ENCODE data around the gene CASP7. TPM values are rescaled to one million over a fixed set of nuclear protein-coding genes. Genes with fewer than 3 reads are reported as not detected.

Gene CASP7
- total and polyA plus RNA-seq, 10 of the 15 experiments (the other 5 are each of a cell fraction or from before 2014, with no cell fraction given): 23.7 to 34.4 (median 28.7) TPM

GRCh38 chr10:113739031-113739430 is 59.3 kb downstream of the CASP7 start (continued):
- TF ChIP-seq, protein P1, sequence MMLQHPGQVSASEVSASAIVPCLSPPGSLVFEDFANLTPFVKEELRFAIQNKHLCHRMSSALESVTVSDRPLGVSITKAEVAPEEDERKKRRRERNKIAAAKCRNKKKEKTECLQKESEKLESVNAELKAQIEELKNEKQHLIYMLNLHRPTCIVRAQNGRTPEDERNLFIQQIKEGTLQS (IDR thresholded peaks at IDR 0.05; ENCODE audit: borderline replicate concordance, extremely low read depth, low read depth, low read length): no peak
- TF ChIP-seq CBX5 (IDR thresholded peaks at IDR 0.05; ENCODE audit: low read depth) (no peak), RUNX3 (IDR thresholded peaks at IDR 0.05; ENCODE audit: low read length) (no peak), SREBF2 (IDR thresholded peaks at IDR 0.05; ENCODE audit: low read length) (no peak), ZNF622 (IDR thresholded peaks at IDR 0.05) (no peak), ZNF274 (IDR thresholded peaks at IDR 0.05; ENCODE audit: insufficient read depth, insufficient read length) (no peak), MEF2A (IDR thresholded peaks at IDR 0.05; ENCODE audit: insufficient read depth, low read depth, low read length) (no peak), FOXM1 (IDR thresholded peaks at IDR 0.05; ENCODE audit: low read depth, low read length) (no peak), KDM1A (IDR thresholded peaks at IDR 0.05; ENCODE audit: borderline replicate concordance) (no peak)
- TF ChIP-seq, protein P2, sequence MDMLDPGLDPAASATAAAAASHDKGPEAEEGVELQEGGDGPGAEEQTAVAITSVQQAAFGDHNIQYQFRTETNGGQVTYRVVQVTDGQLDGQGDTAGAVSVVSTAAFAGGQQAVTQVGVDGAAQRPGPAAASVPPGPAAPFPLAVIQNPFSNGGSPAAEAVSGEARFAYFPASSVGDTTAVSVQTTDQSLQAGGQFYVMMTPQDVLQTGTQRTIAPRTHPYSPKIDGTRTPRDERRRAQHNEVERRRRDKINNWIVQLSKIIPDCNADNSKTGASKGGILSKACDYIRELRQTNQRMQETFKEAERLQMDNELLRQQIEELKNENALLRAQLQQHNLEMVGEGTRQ (IDR thresholded peaks at IDR 0.05; ENCODE audit: borderline replicate concordance, low read depth, low read length): no peak
- TF ChIP-seq, protein P3, sequence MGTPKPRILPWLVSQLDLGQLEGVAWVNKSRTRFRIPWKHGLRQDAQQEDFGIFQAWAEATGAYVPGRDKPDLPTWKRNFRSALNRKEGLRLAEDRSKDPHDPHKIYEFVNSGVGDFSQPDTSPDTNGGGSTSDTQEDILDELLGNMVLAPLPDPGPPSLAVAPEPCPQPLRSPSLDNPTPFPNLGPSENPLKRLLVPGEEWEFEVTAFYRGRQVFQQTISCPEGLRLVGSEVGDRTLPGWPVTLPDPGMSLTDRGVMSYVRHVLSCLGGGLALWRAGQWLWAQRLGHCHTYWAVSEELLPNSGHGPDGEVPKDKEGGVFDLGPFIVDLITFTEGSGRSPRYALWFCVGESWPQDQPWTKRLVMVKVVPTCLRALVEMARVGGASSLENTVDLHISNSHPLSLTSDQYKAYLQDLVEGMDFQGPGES (IDR thresholded peaks at IDR 0.05): no peak

DNA sequence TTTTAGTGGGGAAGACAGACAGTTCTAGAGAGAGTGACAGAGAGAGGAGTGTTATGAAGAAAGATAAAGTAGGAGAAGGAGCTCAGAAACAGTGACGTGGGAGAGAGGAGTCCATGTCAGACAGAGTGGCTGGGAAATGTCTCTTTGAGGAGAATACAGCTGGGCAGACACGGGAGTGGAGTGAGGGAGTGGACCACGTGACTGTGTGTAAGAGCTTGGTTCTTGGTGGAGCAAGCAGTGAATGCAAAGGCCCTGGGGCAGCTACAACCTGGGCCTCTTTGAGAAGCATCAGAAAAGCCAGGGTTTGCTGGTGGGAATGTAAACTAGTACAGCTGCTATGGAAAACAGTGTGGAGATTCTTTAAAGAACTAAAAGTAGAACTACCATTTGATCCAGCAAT is 59.9 kb downstream of the CASP7 start:
- H3K9ac ChIP-seq (ENCODE audit: control insufficient read depth, insufficient read depth, low read length): no peak overlapping the region
- ChIA-PET SMC1A (ENCODE audit: uncharacterized antibody, unreplicated experiment) (no interaction called here), CTCF (interaction anchor here (0.5 to 1.5 kb wide), 2 partner anchors 46 to 363 kb away, joined by 3 to 4 read pairs; no protein-coding TSS in a partner anchor), RAD21 (ENCODE audit: unreplicated experiment) (interaction anchor here (0.7 kb wide), 1 partner anchor 107 kb away, joined by 3 read pairs; no protein-coding TSS in a partner anchor), POLR2A (interaction anchor here (0.6 kb wide), 1 partner anchor 1082 kb away, joined by 5 read pairs; no protein-coding TSS in a partner anchor)
- WGBS (ENCODE audit: insufficient coverage, insufficient replicate concordance, low lambda C conversion rate, missing lambda C conversion rate): 59% methylated on average over 3 of the region's 3 CpGs
- no peak for ATAC-seq
- no peaks in the 10 kb centered on the region for H3K27me3 ChIP-seq (replicated peaks in 1 of 2; ENCODE audit: control insufficient read depth in 2 of 2, insufficient read depth in 2 of 2, low read length in 1 of 2)
- no peaks in the 10 kb centered on the region for H3K4me1 ChIP-seq (ENCODE audit: control insufficient read depth, insufficient read depth, low read length)
- intact Hi-C loops (cut with micrococcal nuclease; ENCODE audit: unreplicated experiment) (no loop called here), in situ Hi-C loops (cut with MboI) (no loop called here)
- no peaks in the 10 kb centered on the region for H3K9me3 ChIP-seq (replicated peaks; ENCODE audit: control insufficient read depth, insufficient read depth, low read length)
- TF ChIP-seq ZBTB4 (CRISPR knock-in tag; IDR thresholded peaks at IDR 0.05): no peak
- TF ChIP-seq, protein P4, sequence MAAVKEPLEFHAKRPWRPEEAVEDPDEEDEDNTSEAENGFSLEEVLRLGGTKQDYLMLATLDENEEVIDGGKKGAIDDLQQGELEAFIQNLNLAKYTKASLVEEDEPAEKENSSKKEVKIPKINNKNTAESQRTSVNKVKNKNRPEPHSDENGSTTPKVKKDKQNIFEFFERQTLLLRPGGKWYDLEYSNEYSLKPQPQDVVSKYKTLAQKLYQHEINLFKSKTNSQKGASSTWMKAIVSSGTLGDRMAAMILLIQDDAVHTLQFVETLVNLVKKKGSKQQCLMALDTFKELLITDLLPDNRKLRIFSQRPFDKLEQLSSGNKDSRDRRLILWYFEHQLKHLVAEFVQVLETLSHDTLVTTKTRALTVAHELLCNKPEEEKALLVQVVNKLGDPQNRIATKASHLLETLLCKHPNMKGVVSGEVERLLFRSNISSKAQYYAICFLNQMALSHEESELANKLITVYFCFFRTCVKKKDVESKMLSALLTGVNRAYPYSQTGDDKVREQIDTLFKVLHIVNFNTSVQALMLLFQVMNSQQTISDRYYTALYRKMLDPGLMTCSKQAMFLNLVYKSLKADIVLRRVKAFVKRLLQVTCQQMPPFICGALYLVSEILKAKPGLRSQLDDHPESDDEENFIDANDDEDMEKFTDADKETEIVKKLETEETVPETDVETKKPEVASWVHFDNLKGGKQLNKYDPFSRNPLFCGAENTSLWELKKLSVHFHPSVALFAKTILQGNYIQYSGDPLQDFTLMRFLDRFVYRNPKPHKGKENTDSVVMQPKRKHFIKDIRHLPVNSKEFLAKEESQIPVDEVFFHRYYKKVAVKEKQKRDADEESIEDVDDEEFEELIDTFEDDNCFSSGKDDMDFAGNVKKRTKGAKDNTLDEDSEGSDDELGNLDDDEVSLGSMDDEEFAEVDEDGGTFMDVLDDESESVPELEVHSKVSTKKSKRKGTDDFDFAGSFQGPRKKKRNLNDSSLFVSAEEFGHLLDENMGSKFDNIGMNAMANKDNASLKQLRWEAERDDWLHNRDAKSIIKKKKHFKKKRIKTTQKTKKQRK (IDR thresholded peaks at IDR 0.05; ENCODE audit: low read depth, low read length): no peak
- no peaks in the 10 kb centered on the region for H4K20me1 ChIP-seq (ENCODE audit: control insufficient read depth, insufficient read depth)
- no peak overlapping the region for H3K4me3 ChIP-seq
- H3K27ac ChIP-seq (ENCODE audit: control insufficient read depth, insufficient read depth): no peak overlapping the region
- no peak for DNase-seq (ENCODE audit: low read depth, low spot score)
- H3K4me2 ChIP-seq (ENCODE audit: control insufficient read depth, insufficient read depth): no peak overlapping the region
- H2AFZ ChIP-seq (ENCODE audit: control insufficient read depth, low read depth, low read length): no peak overlapping the region
- no peaks in the 10 kb centered on the region for H3K36me3 ChIP-seq (ENCODE audit: control insufficient read depth in 2 of 2, insufficient read depth in 2 of 2, low read length in 1 of 2)
- no peaks in the 10 kb centered on the region for H3K79me2 ChIP-seq (ENCODE audit: control insufficient read depth, insufficient read depth, low read length)
- FAIRE-seq: no peak
- BruUV-seq (replicated peaks): no TSS peak
